GM21447 (cell line): ENCODE measurements around the gene DYNC1H1.
A peak's percentile ranks its signal among the peaks of the same experiment; 100 is the strongest.
"Not testable (repeated sequence)": the region's sequence is repeated elsewhere in the genome, so short reads cannot be mapped to it uniquely, and the experiment has no call there.

Experiments used
- ATAC-seq: cut with Tn5 transposase; IDR thresholded peaks from one replicate; pipeline ENCODE4 v1.9.1; 2021; ENCODE audit not compliant: unreplicated experiment

The DYNC1H1 gene

DNA sequence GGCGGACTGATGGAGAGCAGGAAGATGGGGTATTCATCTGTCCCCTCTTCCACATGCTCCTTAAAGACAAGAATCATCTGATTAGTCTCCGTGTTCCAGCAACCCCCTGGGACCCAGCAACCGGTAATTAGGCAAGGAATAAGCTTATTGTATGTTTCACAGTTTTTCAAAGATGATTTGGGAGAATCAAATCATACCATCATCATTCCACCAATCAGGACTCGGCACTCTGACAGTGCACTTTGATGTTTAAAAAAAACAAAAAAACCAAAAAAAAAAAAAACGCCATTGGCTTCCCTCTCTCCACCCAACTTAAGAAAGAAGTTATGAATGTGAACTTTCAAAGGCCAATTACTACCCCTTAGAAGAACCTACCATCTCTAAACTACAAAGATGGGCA lies 1.3 kb upstream of the DYNC1H1 start:
- ATAC-seq, result no peak

DNA sequence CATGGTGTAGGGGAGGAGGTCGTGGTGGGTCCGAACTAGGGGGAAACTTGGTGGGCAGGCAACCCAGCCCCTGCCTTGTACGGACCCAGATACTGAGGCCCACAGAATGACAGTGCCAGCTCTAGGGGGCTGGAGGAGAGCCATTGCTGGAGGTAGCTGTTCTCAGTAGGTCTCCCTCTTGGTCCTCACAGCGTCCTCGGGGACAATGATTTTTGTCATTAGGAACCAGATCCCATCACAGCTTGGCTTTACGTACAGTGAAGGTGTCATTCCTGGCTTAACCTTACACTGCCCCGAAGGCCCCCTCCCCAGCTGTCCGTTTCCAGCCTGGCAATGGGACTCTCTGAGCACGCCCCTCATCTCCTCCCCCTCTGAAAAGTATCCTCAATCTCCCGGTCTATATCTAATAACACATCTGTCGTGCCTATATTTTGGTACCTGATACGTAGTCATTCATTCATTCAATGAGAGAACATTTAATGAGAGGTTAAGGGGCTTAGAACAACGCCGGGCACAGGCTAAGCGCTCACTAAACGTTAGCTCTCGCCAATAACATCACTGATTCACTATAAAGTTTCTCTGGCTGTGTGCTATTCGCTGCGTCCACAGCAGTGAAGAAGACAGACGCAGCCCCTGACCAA lies 597 bp upstream of the DYNC1H1 start:
- ATAC-seq, result no peak

DNA sequence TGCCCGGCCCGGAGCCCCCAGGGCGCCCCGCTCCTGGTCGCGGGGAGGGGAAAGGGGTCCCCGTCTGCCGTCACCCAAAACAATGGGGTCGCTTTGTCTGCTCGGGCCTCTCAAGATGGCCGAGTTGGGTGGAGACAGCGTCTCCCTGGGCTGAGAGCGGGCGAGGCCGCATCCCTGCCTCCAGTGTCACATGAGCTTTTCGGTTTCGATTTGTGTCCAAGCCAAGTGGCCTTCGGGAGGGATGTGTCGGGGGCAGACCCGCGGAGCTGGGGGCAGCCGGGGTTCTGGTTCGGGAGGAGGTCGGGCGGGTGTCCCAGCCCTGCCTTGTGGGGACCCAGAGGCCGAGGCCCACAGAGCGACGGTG lies 790 bp downstream of the DYNC1H1 start:
- peak; percentile 43 for ATAC-seq

DNA sequence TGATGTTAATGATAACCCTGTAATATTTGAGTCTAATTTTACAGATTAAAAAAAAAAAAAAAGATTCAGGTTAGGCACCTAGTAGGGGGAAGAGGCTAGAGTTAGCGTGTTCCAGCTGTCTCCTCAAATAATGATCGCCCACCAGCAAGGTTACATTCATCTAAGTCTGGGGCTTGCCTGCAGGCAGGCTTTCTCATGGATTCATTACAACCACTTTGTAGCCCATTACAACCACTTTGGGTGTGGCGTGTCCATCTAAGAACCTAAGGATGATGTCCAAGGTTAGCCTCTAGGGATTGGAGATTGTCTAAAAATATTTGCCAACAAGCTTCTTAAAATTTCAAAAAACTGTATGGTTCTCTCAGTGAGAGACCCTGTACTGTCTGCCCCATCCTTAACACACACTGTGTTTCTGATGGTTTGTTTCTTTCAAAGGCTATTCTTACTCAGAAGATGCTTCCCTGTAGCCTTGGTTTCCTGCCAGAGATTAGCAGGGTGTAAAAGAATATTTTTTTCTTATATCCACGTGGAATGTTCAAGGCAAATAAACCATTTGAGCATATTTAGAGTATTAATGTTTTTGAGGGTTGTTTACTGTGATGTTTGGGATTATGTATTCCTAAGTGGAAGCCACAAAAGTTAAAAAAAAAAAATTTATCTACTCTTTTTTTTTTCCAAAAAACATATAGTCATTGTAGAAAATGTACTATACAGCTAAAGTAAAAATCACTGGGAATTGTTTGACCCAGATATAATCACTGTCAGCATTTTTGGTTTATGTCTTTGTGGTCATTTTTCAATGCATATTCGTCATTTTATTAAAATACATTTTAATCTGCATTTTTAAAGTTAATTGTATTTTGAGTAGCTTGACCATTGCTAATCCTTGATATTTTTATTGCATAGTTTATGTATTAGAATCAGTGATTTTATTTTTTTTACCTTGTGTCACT lies 1.7 kb downstream of the DYNC1H1 start:
- ATAC-seq, result no peak

DNA sequence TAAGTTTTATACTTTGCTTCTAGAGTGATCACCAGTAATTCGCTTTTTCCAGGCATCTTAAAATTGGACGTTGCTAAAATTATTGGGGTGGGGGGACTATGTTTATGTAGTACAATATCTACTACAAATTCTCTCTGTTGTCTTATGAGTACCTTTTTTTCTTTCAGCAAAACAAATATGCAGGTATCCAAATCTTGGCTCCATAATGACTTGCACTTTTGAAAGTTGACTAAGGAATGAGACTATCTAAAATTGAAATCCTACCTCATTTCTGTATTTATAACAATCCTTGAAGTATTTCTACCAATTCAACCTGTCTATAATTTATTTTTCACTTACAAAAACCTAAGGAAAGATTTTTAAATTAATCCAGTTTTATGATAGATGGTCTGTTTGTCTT lies 2.4 kb downstream of the DYNC1H1 start:
- no peak for ATAC-seq

DNA sequence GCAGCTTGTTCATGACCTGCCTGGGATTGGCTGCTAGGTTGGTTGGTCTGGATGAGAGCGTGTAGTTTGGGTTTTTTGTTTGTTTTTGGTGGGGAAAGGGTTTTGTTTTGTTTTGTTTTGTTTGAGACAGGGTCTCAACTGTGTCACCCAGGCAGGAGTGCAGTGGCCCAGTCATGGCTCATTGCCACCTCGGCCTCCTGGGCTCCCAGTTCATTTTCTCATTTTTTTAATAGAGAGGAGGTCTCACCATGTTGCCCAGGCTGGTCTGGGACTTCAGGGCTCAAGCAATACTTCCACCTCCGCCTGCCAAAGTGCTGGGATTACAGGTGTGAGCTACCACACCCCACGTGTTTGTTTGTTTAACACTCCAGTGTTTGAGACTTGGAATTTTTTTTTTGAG lies 3.8 kb downstream of the DYNC1H1 start:
- no peak for ATAC-seq

DNA sequence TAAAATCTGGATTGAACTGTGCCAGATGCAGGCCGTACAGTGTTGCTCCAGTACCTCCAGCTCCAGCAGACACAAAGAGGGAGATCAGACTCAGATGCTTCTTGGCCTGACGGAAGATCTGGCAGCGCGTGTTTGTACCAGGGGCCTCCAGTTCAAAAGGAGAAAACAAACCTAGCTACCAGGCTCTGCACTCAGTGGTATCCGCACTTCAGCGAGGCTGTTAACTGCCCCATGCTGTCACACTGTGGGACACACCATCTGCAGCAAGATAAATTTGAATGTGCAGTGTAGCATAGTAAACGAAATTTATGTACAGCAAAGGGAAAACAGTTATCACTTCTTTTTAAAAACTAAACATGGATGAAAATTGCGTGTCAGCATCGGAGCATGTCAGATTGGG lies 5.1 kb downstream of the DYNC1H1 start:
- ATAC-seq, result no peak

DNA sequence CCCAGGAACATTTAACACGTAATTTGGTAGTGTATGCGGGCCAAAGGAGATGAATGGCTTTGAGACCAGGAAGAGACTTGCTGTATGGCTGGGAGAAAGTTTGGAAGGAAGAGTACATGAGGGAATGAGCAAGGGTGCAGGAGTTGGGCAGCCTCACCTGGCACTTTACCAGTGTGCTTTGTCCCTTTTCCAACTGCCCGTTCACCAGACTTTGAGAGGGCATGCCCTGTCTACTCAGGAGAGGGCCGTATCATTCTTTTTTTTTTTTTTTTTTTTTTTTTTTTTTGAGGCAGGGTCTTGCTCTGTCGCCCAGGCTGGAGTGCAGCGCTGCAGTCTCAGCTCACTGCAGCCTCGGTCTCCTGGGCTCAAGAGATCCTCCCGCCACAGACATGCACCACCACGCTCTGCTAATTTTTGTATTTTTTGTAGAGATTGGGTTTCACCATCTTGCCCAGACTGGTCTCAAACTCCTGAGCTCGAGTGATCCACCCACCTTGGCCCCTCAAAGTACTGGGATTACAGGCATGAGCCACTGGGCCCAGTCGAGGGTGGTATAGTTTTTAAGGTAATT lies 6.5 kb downstream of the DYNC1H1 start:
- no peak for ATAC-seq

DNA sequence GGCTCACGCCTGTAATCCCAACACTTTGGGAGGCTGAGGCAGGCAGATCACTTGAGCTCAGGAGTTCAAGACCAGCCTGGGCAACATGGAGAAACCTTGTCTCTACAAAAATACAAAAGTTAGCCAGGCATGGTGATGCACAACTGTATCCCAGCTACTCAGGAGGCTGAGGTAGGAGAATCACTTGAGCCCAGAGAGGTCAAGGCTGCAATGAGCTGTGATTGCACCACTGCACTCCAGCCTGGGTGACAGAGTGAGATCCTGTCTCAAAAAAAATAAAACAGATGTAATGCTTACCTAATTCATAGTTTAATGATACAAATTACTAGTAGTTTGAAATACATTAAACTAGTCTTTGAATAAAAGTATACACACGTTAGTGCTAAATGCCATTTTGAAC lies 7.1 kb downstream of the DYNC1H1 start:
- ATAC-seq, result not testable (repeated sequence)

DNA sequence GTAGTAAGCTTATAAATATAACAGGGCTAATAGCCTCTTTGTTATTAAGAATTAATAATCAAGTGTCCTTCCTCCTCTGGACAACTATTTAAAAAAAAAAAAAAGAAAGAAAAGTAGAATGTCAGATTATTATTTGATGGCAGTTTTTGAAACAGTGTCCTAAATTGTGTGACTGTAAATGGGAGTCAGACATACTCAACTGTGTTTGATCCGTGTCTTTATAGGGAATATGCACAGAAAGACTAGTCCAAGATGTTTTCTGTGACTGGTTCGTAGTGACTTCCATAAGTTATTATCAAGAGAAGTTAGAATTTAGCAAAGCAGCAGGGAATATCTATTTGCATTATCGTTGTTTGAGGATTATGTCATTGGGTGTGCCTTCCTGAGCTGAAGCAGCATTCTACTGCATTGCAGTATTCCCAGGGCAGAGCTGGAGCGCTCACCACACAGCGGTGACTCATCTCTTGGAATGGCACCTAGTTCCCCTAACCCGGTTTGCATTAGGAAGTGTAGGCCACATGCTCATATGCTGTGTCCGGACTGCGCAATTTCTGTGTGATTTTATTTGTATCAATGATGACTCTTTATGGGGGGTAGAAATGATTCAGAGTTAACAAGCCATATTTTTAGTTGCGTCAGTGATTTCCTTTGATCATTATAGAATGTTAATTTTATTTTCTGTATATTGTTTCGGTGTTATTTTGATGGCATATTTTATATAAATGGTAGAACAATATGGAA lies 7.9 kb downstream of the DYNC1H1 start:
- ATAC-seq, result no peak

DNA sequence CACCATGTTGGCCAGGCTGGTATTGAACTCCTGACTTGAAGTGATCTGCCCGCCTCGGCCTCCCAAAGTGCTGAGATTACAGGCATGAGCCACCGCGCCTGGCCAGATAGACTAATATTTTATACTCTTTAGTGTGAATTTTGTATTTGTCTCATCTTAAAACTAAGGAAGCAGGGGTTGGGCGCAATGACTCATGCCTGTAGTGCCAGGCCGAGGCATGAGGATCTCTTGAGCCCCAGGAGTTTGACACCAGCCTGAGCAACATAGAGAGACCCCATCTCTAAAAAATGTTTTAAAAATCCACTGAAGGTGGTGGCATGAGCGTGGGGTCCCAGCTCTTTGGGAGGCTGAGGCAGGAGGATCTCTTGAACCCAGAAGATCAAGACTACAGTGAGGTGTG lies 9.0 kb downstream of the DYNC1H1 start:
- ATAC-seq, result no peak

DNA sequence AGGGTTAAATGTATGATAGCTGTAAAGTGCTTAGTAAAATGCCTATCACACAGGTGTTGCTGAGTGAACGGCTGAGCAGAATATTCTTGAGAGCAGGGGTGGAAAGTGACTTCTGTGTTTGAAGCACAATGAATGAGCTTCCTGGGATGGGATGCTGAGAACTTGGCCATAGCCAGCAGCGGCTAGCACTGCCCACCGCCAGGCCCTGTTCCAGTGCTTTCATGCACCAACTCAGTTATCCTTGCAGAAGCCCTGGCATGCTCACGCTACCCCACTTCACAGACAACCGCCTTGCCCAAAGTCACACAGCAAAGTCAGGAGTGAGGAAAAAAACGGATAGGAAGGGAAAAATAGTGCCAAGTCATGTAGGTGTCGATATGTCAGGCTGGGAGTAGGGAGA lies 10.9 kb downstream of the DYNC1H1 start:
- ATAC-seq, result no peak

DNA sequence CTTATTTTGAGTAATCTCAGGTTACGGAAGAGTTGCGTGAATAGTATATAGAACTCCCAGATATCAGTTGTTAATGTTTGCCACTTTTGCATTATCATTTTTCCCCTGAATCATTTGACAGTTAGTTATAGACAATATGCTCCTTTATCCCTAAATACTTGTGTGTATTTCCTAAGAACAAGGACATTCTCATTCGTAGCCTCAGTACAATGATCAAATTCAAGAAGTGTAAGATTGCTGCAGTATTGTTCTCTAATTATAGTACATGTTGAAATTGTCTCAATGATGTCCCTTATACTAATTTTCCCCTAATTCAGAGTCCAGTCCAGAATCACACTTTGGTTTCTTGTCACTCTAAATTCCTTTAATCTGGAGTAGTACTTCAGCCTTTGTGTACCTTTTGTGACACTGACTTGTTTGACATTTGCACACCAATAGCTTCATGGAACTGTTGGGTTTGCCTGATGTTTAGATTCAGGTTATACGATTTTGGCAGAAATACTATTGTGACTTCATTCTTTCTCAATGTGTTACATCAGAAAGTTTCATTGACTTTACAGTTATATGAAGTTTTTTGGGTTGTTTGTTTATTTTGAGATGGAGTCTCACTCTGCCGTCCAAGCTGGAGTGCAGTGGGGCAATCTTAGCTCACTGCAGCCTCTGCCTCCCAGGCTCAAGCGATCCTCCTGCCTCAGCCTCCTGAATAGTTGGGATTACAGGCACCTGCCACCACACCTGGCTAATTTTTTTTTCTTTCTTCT lies 13.1 kb downstream of the DYNC1H1 start:
- ATAC-seq, result no peak

DNA sequence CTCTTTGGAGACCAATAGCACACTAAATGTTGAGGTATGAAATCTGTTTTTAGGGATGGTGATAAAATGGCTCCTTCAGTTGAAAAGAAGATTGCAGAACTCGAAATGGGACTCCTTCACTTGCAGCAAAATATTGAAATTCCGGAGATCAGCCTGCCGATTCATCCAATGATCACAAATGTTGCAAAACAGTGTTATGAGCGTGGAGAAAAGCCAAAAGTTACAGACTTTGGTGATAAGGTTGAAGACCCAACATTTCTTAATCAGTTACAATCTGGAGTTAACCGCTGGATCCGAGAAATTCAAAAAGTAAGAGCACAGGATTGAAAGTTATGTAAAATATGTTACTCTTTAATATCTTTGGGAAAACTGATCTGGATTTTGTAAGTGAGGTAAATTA lies 15.3 kb downstream of the DYNC1H1 start:
- no peak for ATAC-seq

DNA sequence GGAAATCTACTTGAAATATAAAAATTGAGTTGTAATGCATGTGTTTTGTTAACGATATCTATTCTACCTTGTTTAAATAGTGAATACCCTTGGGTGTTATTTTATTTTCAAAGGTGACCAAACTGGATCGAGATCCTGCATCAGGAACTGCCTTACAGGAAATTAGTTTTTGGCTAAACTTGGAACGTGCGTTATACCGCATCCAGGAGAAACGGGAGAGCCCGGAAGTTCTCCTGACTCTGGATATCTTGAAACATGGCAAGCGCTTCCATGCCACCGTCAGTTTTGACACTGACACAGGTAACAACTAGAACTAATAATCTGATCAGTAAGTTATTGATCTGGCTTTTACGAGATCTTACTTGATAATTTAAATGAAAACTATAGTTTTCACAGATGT lies 15.9 kb downstream of the DYNC1H1 start:
- no peak for ATAC-seq

DNA sequence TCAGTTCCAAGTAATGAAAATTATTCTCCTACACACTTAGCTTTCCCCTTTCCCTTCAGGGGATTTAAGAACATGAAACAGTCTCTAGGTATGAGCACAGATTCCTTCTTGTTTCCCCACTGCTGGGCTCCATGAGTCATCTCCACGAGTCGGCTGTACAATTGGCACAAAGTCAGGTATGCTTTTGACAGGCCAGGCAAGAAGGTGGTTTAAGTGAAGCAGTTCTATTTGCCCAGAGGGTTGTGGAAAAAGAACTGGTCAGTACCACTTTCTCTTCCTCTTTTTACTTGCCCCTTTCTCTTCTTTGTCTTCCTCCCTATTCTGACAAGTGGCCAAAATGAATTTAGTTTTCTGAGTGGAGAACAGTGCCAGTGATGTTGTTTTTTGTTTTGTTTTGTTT lies 16.3 kb downstream of the DYNC1H1 start:
- ATAC-seq, result peak; percentile 89

DNA sequence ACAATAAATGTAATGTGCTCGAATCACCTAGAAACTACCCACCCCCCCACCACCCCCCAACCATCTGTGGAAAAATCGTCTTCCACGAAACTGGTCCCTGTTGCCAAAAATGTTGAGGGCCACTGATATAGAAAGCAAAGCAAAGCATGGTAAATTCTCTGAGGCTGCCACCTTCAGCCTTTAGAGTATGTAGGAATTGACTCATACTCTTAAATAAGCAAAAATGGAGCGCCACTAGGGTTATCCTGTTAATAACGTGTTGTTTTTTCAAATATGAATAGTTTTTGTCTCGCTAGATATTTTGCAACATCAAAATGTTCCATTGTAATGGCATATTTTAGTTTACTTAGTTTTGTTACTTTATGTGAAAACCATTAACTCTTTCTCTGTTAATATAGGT lies 18.2 kb downstream of the DYNC1H1 start:
- no peak for ATAC-seq

DNA sequence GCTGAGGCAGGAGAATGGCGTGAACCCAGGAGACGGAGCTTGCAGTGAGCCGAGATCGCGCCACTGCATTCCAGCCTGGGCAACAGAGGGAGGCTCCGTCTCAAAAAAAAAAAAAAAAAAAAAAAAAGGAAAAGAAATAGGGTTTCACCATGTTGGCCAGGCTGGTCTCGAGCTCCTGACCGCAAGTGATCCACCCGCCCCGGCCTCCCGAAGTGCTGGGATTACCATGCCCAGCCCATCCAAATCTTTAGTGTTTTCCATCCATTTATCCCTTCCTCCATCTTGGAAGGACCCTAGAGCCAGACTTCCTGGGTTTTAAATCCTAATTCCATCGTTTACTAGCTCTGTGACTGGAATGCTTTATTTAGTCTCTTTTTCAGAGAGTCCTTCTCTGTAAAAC lies 20.5 kb downstream of the DYNC1H1 start:
- ATAC-seq, result not testable (repeated sequence)

DNA sequence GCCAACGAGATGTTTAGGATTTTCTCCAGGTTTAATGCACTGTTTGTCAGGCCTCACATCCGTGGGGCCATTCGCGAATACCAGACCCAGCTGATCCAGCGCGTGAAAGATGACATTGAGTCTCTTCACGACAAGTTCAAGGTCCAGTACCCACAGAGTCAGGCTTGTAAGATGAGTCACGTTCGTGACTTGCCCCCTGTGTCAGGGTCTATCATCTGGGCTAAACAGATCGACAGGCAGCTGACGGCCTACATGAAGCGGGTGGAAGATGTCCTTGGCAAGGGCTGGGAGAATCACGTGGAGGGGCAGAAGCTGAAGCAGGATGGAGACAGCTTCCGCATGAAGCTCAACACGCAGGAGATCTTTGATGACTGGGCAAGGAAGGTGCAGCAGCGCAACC lies 21.6 kb downstream of the DYNC1H1 start:
- no peak for ATAC-seq

DNA sequence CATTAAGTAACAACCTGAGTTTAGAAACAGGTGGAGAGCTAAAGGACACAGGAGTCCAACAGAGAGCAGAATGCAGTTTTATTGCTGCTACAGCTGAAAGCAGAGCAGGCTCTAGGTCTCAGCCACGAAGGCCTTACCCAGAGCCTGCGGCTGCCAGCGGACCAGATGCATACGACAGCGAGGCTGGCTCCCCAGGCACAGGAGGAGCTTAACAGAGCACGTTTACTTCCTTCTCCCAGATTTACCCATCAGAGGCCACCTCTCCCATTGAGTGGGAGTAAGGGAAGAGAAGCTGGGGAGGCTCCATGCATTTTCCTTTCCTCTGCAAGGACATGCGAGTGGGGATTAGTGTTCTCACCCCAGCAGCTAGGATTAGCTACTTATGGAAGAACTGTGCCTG lies 22.6 kb downstream of the DYNC1H1 start:
- no peak for ATAC-seq

DNA sequence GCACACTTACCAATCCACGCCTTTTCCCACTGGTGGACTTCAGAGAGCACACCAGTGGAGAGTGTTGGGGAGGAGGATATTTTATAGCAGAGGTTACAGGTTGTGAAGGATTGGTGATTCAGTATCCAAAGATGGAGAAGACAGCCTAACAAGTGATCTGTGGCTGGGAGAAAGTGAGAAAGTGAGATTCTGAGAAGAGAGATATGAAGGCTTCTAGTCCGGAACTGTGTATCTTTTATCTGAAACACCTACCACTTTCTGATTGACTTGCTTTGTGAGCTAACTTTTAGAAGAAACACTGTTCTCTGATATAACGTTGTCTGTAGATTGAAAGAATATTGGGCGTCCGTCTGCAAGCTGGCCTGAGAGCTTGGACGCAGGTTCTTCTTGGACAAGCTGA lies 24.0 kb downstream of the DYNC1H1 start:
- ATAC-seq, result no peak
